ENCODE measurements around the gene ZXDC.

ZXDC gene

GRCh38 chr3:126475413-126476114 lies at the start of gene ZXDC:
TSS of gene ZXDC (minus strand) at chr3:126475891. CDS start at chr3:126475865, 26 bp downstream.
- DNase-seq: peak; percentile 54

GRCh38 chr3:126525091-126525852 lies 49.6 kb upstream of the ZXDC start:
- no peak for DNase-seq

GRCh38 chr3:126524429-126524988 lies 48.8 kb upstream of the ZXDC start:
- DNase-seq: no peak

GRCh38 chr3:126523745-126524428 lies 48.2 kb upstream of the ZXDC start, which contains the start of gene CHST13:
TSS of gene CHST13 (plus strand) at chr3:126524155. CDS start at chr3:126524333, 178 bp downstream.
- no peak for DNase-seq

GRCh38 chr3:126522363-126522788 lies 46.7 kb upstream of the ZXDC start:
- no peak for DNase-seq

- DNase-seq: no peak
Measured at GRCh38 chr3:126521122-126521891, 45.6 kb upstream of the ZXDC start.

GRCh38 chr3:126519506-126520455 lies 44.1 kb upstream of the ZXDC start:
- no peak for DNase-seq

GRCh38 chr3:126518779-126519177 lies 43.1 kb upstream of the ZXDC start:
- no peak for DNase-seq

GRCh38 chr3:126517986-126518778 lies 42.5 kb upstream of the ZXDC start:
- DNase-seq: no peak

GRCh38 chr3:126517291-126517951 lies 41.7 kb upstream of the ZXDC start, which contains the start of gene UROC1:
TSS of gene UROC1 (minus strand) at chr3:126517773. CDS start at chr3:126517719, 54 bp downstream.
- DNase-seq: no peak

GRCh38 chr3:126516936-126517290 lies 41.2 kb upstream of the ZXDC start:
- no peak for DNase-seq

GRCh38 chr3:126516152-126516935 lies 40.7 kb upstream of the ZXDC start:
- no peak for DNase-seq

GRCh38 chr3:126515066-126515706 lies 39.5 kb upstream of the ZXDC start:
- no peak for DNase-seq

GRCh38 chr3:126514161-126514560 lies 38.5 kb upstream of the ZXDC start:
- DNase-seq: no peak

- no peak for DNase-seq
Measured at GRCh38 chr3:126512916-126513650, 37.4 kb upstream of the ZXDC start.

GRCh38 chr3:126512026-126512425 lies 36.3 kb upstream of the ZXDC start:
- no peak for DNase-seq

GRCh38 chr3:126511291-126511690 lies 35.6 kb upstream of the ZXDC start:
- DNase-seq: no peak

Data from SHP77 treated with DMSO at 0.1 percent for 48 hours (cell line).